Caco-2 (cell line): ENCODE results near the gene PLCB1. TPM values are rescaled to one million over a fixed set of nuclear protein-coding genes. Genes with fewer than 3 reads are reported as not detected.

Experiments used
- BruUV-seq: library from RNA; stranded (reverse); fragments of 400-500 nt; replicated peaks from 2 replicates; lab custom pipeline; 2021; lab: Mats Ljungman, UMichigan
- CTCF ChIA-PET: fragments of 300-600 bp; sonication (Branson Sonifier 250); formaldehyde crosslinking; loops from one replicate; lab custom pipeline; 2022; ENCODE audit warnings: antibody characterized with exemption; lab: Charles Lee
- POLR2A ChIA-PET: fragments of 300-600 bp; sonication (Branson Sonifier 250); formaldehyde crosslinking; loops from one replicate; lab custom pipeline; 2022; ENCODE audit warnings: antibody characterized with exemption; lab: Charles Lee
- DNase-seq, 2 experiments: peaks; one replicate each; pipeline versions ENCODE4 v3.0.0 to v3.0.0-alpha.2; 2020 to 2022
- H3K27me3 ChIP-seq: replicated peaks from 2 replicates; pipeline ENCODE4 v1.6.0; 2011; ENCODE audit warnings: low read length; ENCODE audit not compliant: control insufficient read depth, insufficient read depth
- H3K36me3 ChIP-seq: 2 replicates; pipeline ENCODE4 v1.5.1; 2011; ENCODE audit warnings: low read length; ENCODE audit not compliant: control insufficient read depth, insufficient read depth
- H3K4me1 ChIP-seq: fragments of 250-450 bp; sonication (Bioruptor Pico); 2 replicates; pipeline ENCODE4 v1.5.1; 2020; ENCODE audit warnings: mild to moderate bottlenecking
- H3K4me3 ChIP-seq: 2 replicates; pipeline ENCODE4 v1.5.1; 2011; ENCODE audit warnings: low read depth, mild to moderate bottlenecking, control low read depth, low read length
- H3K9me3 ChIP-seq: fragments of 250-450 bp; sonication (Bioruptor Pico); 2 replicates; pipeline ENCODE4 v1.5.1; 2020; ENCODE audit warnings: mild to moderate bottlenecking, moderate library complexity
- H3K27ac Mint-ChIP-seq: one replicate; pipeline ENCODE4 v1.8.0; 2022; ENCODE audit warnings: mixed read lengths; ENCODE audit not compliant: unreplicated experiment
- H3K27me3 Mint-ChIP-seq: one replicate; pipeline ENCODE4 v1.8.0; 2022; ENCODE audit warnings: mixed read lengths; ENCODE audit not compliant: insufficient read depth, unreplicated experiment
- H3K36me3 Mint-ChIP-seq: one replicate; pipeline ENCODE4 v1.8.0; 2022; ENCODE audit warnings: mild to moderate bottlenecking, mixed read lengths; ENCODE audit not compliant: insufficient read depth, unreplicated experiment
- H3K4me1 Mint-ChIP-seq: one replicate; pipeline ENCODE4 v1.8.0; 2022; ENCODE audit warnings: low read depth, mixed read lengths; ENCODE audit not compliant: unreplicated experiment
- H3K4me3 Mint-ChIP-seq: one replicate; pipeline ENCODE4 v1.8.0; 2022; ENCODE audit warnings: mild to moderate bottlenecking, moderate library complexity, mixed read lengths; ENCODE audit not compliant: unreplicated experiment
- H3K9me3 Mint-ChIP-seq: one replicate; pipeline ENCODE4 v1.8.0; 2022; ENCODE audit warnings: mixed read lengths; ENCODE audit not compliant: unreplicated experiment
- intact Hi-C: fragments of 100-400 bp; cut with micrococcal nuclease; formaldehyde crosslinking; loops from one replicate; pipeline ENCODE4 v1.10.0; 2022; ENCODE audit not compliant: unreplicated experiment
- total RNA-seq: library from RNA; stranded (reverse); gene quantifications from 2 replicates; pipeline ENCODE4 v1.2.3, GENCODE V29; 2022
- TF ChIP-seq, protein P1 (sequence below), 2 experiments: fragments of 200-600 bp in 1 of 2; IDR thresholded peaks; 1 replicate in 1 of 2; 2 replicates in 1 of 2; pipeline versions ENCODE4 v1.5.1 to v1.8.0; 2011 to 2022; ENCODE audit warnings: antibody characterized with exemption in 1 of 2, control low read depth in 1 of 2, inconsistent platforms in 1 of 2, low read depth in 1 of 2, low read length in 1 of 2, mild to moderate bottlenecking in 1 of 2, moderate library complexity in 1 of 2; ENCODE audit not compliant: insufficient read depth in 1 of 2, severe bottlenecking in 1 of 2, unreplicated experiment in 1 of 2

Gene PLCB1
- total RNA-seq, 1 experiment from 2014 or later, result 105 TPM

DNA sequence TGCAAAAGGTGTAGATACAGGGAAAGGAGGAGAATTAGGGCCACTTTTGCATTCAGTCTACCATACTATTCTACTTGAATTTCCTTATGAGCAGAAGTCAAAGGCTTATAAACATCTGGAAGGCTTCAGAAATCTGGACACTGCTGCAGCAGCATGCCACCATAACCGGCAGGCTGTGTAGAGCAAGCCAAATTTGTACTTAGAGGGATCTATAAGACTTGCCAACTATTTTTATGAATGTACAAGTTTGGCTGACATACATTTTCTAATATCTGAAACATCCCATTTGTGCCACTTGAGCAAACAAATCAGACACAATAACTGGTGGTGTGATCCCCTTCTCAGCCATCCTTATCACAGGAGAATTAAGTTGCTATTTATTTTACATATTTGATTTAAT lies 14.0 kb upstream of the PLCB1 start:
- H3K9me3 Mint-ChIP-seq, result peaks cover 9% of the 10 kb centered on the region
- Histone ChIP-seq H3K4me3 (no peak overlapping the region), H3K9me3 (no peaks in the 10 kb centered on the region), H3K27me3 (no peaks in the 10 kb centered on the region), H3K36me3 (no peaks in the 10 kb centered on the region), H3K4me1 (peaks cover 21% of the 10 kb centered on the region)
- intact Hi-C loops, result no loop called here
- CTCF ChIA-PET, result no interaction called here
- peaks cover 8% of the 10 kb centered on the region for H3K36me3 Mint-ChIP-seq
- DNase-seq, result no peak
- BruUV-seq, result no TSS peak
- H3K4me1 Mint-ChIP-seq, result peaks cover 16% of the 10 kb centered on the region
- H3K27ac Mint-ChIP-seq, result no peak overlapping the region
- H3K4me3 Mint-ChIP-seq, result no peak overlapping the region
- no peaks in the 10 kb centered on the region for H3K27me3 Mint-ChIP-seq
- TF ChIP-seq, protein P1, sequence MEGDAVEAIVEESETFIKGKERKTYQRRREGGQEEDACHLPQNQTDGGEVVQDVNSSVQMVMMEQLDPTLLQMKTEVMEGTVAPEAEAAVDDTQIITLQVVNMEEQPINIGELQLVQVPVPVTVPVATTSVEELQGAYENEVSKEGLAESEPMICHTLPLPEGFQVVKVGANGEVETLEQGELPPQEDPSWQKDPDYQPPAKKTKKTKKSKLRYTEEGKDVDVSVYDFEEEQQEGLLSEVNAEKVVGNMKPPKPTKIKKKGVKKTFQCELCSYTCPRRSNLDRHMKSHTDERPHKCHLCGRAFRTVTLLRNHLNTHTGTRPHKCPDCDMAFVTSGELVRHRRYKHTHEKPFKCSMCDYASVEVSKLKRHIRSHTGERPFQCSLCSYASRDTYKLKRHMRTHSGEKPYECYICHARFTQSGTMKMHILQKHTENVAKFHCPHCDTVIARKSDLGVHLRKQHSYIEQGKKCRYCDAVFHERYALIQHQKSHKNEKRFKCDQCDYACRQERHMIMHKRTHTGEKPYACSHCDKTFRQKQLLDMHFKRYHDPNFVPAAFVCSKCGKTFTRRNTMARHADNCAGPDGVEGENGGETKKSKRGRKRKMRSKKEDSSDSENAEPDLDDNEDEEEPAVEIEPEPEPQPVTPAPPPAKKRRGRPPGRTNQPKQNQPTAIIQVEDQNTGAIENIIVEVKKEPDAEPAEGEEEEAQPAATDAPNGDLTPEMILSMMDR (IDR thresholded peaks at IDR 0.05; ENCODE audit: insufficient read depth in 1 of 2, low read depth in 1 of 2, low read length in 1 of 2, severe bottlenecking in 1 of 2, unreplicated experiment in 1 of 2), result no peak
- POLR2A ChIA-PET, result no interaction called here

DNA sequence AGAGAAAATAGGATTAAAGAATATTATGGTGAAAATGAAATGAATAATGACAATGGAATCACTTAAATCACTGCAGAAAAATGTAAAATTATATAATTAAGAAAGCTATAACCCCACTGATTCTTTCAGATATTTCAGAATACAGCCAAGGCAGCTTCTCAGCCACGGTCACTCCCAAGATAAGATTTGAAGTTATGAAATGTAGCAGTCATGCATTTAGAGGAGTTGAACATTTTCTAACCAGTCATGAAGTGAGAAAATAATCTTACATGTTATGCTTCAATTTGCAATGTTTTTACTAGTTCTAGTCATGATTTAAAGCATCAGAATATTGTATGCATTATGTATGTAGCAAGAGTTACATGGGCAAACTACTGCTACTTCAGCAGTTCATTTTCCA lies 13.3 kb upstream of the PLCB1 start:
- no TSS peak for BruUV-seq
- H3K4me1 ChIP-seq, result peaks cover 21% of the 10 kb centered on the region
- H3K4me1 Mint-ChIP-seq, result peaks cover 16% of the 10 kb centered on the region
- H3K4me3 ChIP-seq, result no peak overlapping the region
- TF ChIP-seq, protein P1 (IDR thresholded peaks at IDR 0.05; ENCODE audit: insufficient read depth in 1 of 2, low read depth in 1 of 2, low read length in 1 of 2, severe bottlenecking in 1 of 2, unreplicated experiment in 1 of 2), result no peak
- peaks cover 2% of the 10 kb centered on the region for H3K9me3 Mint-ChIP-seq
- CTCF ChIA-PET, result no interaction called here
- H3K27ac Mint-ChIP-seq, result no peak overlapping the region
- no peak overlapping the region for H3K4me3 Mint-ChIP-seq
- DNase-seq, result no peak
- no peaks in the 10 kb centered on the region for H3K9me3 ChIP-seq
- no peaks in the 10 kb centered on the region for H3K27me3 ChIP-seq
- no peaks in the 10 kb centered on the region for H3K27me3 Mint-ChIP-seq
- intact Hi-C loops, result no loop called here
- no peaks in the 10 kb centered on the region for H3K36me3 ChIP-seq
- H3K36me3 Mint-ChIP-seq, result peaks cover 4% of the 10 kb centered on the region
- POLR2A ChIA-PET, result no interaction called here

DNA sequence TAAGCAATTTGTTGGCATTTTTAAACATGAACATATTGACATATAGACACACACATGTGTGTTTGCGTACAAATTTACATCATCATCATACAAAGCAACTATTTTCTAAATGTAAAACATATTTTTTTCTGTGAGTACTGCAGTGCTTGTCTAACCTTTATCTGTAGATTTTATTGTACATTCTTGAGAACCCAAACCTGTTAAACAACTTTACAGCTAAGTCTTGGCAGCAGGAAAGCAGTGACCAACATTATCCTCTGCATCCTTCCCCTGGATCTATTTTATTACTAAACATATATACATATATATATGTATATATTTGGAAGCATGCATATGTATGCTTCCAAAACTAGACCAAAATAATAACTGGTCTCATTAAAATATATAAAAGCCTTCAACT lies 10.4 kb upstream of the PLCB1 start:
- CTCF ChIA-PET, result interaction anchor here (1.0 kb wide), 1 partner anchor 78 kb away, joined by 3 read pairs; no protein-coding TSS in a partner anchor

More for the DNA sequence above, 10.4 kb upstream of the PLCB1 start:
- intact Hi-C loops, result loop anchor here (1.0 kb wide), 1 partner anchor 8 kb away; no protein-coding TSS in a partner anchor
- POLR2A ChIA-PET, result no interaction called here
- Mint-ChIP-seq H3K4me1 (peaks cover 17% of the 10 kb centered on the region), H3K9me3 (no peaks in the 10 kb centered on the region), H3K4me3 (no peak overlapping the region), H3K27me3 (no peaks in the 10 kb centered on the region), H3K36me3 (no peaks in the 10 kb centered on the region), H3K27ac (no peak overlapping the region)
- Histone ChIP-seq H3K27me3 (no peaks in the 10 kb centered on the region), H3K4me1 (peaks cover 34% of the 10 kb centered on the region), H3K36me3 (no peaks in the 10 kb centered on the region), H3K4me3 (no peak overlapping the region), H3K9me3 (no peaks in the 10 kb centered on the region)
- TF ChIP-seq, protein P1 (IDR thresholded peaks at IDR 0.05; ENCODE audit: insufficient read depth in 1 of 2, low read depth in 1 of 2, low read length in 1 of 2, severe bottlenecking in 1 of 2, unreplicated experiment in 1 of 2), result no peak
- BruUV-seq, result no TSS peak
- DNase-seq, result no peak
